HG02798 (cell line): ENCODE measurements around the gene MBD3L2.
"Not testable (repeated sequence)": the region's sequence is repeated elsewhere in the genome, so short reads cannot be mapped to it uniquely, and the experiment has no call there.

Source experiments
- ATAC-seq: cut with Tn5 transposase; IDR thresholded peaks from one replicate; pipeline ENCODE4 v1.9.1; 2021; ENCODE audit warnings: mild to moderate bottlenecking; ENCODE audit not compliant: unreplicated experiment, poor library complexity

The MBD3L2 gene

GRCh38 chr19:7049021-7049420 is at the start of gene MBD3L2:
Gene MBD3L2, plus strand, starts transcription at chr19:7049321. Its CDS starts 53 bp downstream, at chr19:7049374.
- not testable (repeated sequence) for ATAC-seq

- ATAC-seq = no peak
Observed at GRCh38 chr19:6999933-7000332, 49.2 kb upstream of the MBD3L2 start.

GRCh38 chr19:7000333-7000732 is 48.8 kb upstream of the MBD3L2 start:
- no peak for ATAC-seq

- no peak for ATAC-seq
Observed at GRCh38 chr19:7000816-7001215, 48.3 kb upstream of the MBD3L2 start.

- no peak for ATAC-seq
Observed at GRCh38 chr19:7004313-7004931, 44.7 kb upstream of the MBD3L2 start.

- ATAC-seq = no peak
Observed at GRCh38 chr19:7006135-7006704, 42.9 kb upstream of the MBD3L2 start.

- no peak for ATAC-seq
Observed at GRCh38 chr19:7007859-7008258, 41.3 kb upstream of the MBD3L2 start.

GRCh38 chr19:7010722-7011593 is 38.2 kb upstream of the MBD3L2 start:
- ATAC-seq = no peak

- ATAC-seq = no peak
Observed at GRCh38 chr19:7013678-7014077, 35.4 kb upstream of the MBD3L2 start.

- ATAC-seq = no peak
Observed at GRCh38 chr19:7018828-7019227, 30.3 kb upstream of the MBD3L2 start.

- ATAC-seq = not testable (repeated sequence)
Observed at GRCh38 chr19:7021331-7021730, 27.8 kb upstream of the MBD3L2 start, which contains the start of gene MBD3L2B. Gene MBD3L2B, minus strand, starts transcription at chr19:7021431. Its CDS starts 34 bp downstream, at chr19:7021397.

- not testable (repeated sequence) for ATAC-seq
Observed at GRCh38 chr19:7028790-7029189, 20.3 kb upstream of the MBD3L2 start.

GRCh38 chr19:7030278-7030677 is 18.8 kb upstream of the MBD3L2 start, which contains the start of gene MBD3L5:
Gene MBD3L5, plus strand, starts transcription at chr19:7030578. Its CDS starts 34 bp downstream, at chr19:7030612.
- not testable (repeated sequence) for ATAC-seq

GRCh38 chr19:7040079-7040478 is 9.0 kb upstream of the MBD3L2 start, which contains the start of gene MBD3L4:
Gene MBD3L4, minus strand, starts transcription at chr19:7040179. Its CDS starts 35 bp downstream, at chr19:7040144.
- ATAC-seq = not testable (repeated sequence)

- ATAC-seq = not testable (repeated sequence)
Observed at GRCh38 chr19:7041563-7041962, 7.6 kb upstream of the MBD3L2 start.

GRCh38 chr19:7051421-7051820 is 2.3 kb downstream of the MBD3L2 start:
- not testable (repeated sequence) for ATAC-seq

- not testable (repeated sequence) for ATAC-seq
Observed at GRCh38 chr19:7052896-7053295, 3.8 kb downstream of the MBD3L2 start.

GRCh38 chr19:7054635-7055368 is 5.7 kb downstream of the MBD3L2 start:
- ATAC-seq = not testable (repeated sequence)

- not testable (repeated sequence) for ATAC-seq
Observed at GRCh38 chr19:7055679-7056078, 6.6 kb downstream of the MBD3L2 start.

- ATAC-seq = not testable (repeated sequence)
Observed at GRCh38 chr19:7056371-7056770, 7.2 kb downstream of the MBD3L2 start.
